ENCODE results near the gene HIF3A. TPM values are rescaled to one million over a fixed set of nuclear protein-coding genes. Genes with fewer than 3 reads are reported as not detected.

HIF3A gene
- total RNA-seq, 1 experiment from 2014 or later: not detected

DNA sequence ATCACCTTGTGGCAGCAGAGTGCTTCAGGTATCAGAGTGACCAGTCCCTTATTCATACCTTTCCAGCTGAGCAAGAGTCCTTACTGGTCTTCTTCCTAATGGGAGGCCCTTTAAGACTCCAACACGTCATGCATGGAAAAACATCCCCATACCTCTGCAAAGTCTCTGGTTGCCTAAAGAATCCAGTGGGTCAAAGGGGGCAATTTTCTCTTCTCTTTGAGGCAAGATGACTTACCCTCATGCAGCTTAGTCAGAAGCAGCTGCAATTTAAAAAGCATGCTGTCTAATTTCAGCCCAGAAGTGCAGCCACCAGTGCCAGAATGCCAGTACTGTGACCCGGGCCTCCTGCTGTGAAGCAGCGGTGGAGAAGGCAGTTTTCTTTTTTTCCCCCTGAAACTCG is 68.7 kb downstream of the HIF3A start:
- Mint-ChIP-seq H3K27me3 (ENCODE audit: insufficient read depth, unreplicated experiment) (no peaks in the 10 kb centered on the region), H3K36me3 (ENCODE audit: insufficient read depth, unreplicated experiment) (peaks cover 70% of the 10 kb centered on the region), H3K4me1 (ENCODE audit: insufficient read depth, unreplicated experiment) (no peaks in the 10 kb centered on the region), H3K27ac (ENCODE audit: low read depth, unreplicated experiment) (peak overlapping the region; percentile 35), H3K4me3 (ENCODE audit: unreplicated experiment) (no peak overlapping the region), H3K9me3 (ENCODE audit: unreplicated experiment) (no peaks in the 10 kb centered on the region)
- TF ChIP-seq, protein P1, sequence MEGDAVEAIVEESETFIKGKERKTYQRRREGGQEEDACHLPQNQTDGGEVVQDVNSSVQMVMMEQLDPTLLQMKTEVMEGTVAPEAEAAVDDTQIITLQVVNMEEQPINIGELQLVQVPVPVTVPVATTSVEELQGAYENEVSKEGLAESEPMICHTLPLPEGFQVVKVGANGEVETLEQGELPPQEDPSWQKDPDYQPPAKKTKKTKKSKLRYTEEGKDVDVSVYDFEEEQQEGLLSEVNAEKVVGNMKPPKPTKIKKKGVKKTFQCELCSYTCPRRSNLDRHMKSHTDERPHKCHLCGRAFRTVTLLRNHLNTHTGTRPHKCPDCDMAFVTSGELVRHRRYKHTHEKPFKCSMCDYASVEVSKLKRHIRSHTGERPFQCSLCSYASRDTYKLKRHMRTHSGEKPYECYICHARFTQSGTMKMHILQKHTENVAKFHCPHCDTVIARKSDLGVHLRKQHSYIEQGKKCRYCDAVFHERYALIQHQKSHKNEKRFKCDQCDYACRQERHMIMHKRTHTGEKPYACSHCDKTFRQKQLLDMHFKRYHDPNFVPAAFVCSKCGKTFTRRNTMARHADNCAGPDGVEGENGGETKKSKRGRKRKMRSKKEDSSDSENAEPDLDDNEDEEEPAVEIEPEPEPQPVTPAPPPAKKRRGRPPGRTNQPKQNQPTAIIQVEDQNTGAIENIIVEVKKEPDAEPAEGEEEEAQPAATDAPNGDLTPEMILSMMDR (IDR thresholded peaks at IDR 0.05; ENCODE audit: unreplicated experiment): no peak
- BruUV-seq (replicated peaks): no TSS peak
- POLR2A ChIA-PET: interaction anchor here (0.6 kb wide), 1 partner anchor 13 kb away, joined by 3 read pairs; no protein-coding TSS in a partner anchor
- no peak for DNase-seq (ENCODE audit: unreplicated experiment)
- CTCF ChIA-PET: interaction anchor here (1.7 to 1.8 kb wide), 2 partner anchors 19 to 86 kb away, joined by 3 to 12 read pairs; partner anchors contain the start of gene PPP5C
- intact Hi-C loops (cut with micrococcal nuclease): no loop called here

DNA sequence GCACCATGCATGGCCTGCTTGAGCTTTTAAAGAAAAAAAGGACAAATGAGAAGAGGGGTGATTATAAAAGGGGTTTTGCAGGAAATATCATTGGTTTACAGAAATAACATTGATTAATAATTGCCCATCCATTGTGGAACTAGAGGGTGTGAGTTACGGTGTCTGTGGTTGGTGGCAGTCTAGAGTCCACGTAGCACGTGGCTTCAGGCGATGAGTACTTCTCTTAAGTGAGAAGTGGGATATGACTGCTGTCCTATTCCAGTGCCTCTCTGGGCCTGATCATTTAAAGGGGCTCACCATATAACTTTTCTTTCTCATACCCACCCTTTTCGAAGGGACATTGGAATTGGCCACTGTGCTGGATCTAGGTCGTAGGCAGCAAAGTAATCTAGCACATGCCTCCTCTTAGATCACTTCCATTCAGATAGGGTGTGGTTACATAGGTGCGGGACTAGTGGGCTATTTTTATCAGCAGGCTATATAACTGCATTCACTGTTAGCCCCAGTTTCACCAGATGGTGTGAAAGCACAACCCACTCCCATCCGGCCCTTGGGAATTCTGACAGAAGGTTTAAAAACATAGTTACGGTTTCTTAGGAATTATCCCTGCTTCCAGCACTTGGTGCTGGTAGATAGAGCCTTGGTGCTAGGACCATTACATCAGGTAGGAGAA is 69.9 kb downstream of the HIF3A start:
- peak overlapping the region; percentile 46 for H3K27ac Mint-ChIP-seq (ENCODE audit: low read depth, unreplicated experiment)
- no TSS peak for BruUV-seq (replicated peaks)
- CTCF ChIA-PET: no interaction called here

DNA sequence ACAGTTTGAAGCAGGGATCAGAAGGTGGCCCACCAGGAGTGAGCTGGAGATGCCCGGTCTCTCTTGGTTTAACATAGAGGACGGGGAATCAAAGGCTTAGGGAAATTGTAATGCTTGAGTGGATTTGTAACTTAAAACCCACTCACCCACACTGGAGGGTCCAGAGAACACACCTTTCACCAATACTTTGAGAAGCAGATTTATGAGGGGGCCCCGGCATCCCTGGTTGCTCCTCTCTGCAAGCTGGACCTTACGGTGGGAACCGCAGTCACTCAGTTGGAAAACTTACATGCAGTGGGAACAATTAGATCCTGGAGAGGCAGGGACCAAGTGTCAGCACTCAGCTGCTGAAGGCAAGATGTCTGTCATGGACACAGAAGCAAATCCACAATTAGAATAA is 70.6 kb downstream of the HIF3A start:
- Mint-ChIP-seq H3K4me3 (ENCODE audit: unreplicated experiment) (no peak overlapping the region), H3K4me1 (ENCODE audit: insufficient read depth, unreplicated experiment) (peaks cover 15% of the 10 kb centered on the region), H3K27ac (ENCODE audit: low read depth, unreplicated experiment) (peak overlapping the region; percentile 46), H3K27me3 (ENCODE audit: insufficient read depth, unreplicated experiment) (no peaks in the 10 kb centered on the region), H3K36me3 (ENCODE audit: insufficient read depth, unreplicated experiment) (peaks cover 62% of the 10 kb centered on the region), H3K9me3 (ENCODE audit: unreplicated experiment) (no peaks in the 10 kb centered on the region)
- POLR2A ChIA-PET: interaction anchor here (1.2 to 1.6 kb wide), 2 partner anchors 13 to 20 kb away, joined by 3 read pairs; partner anchors contain the start of gene PPP5C
- BruUV-seq (replicated peaks): no TSS peak
- DNase-seq (ENCODE audit: unreplicated experiment): no peak
- TF ChIP-seq, protein P1 (IDR thresholded peaks at IDR 0.05; ENCODE audit: unreplicated experiment): no peak
- intact Hi-C loops (cut with micrococcal nuclease): loop anchor here (2.0 kb wide), 1 partner anchor 17 kb away; no protein-coding TSS in a partner anchor
- CTCF ChIA-PET: interaction anchor here (0.9 kb wide), 2 partner anchors 87 to 163 kb away, joined by 3 to 5 read pairs; no protein-coding TSS in a partner anchor

More for the DNA sequence above, 69.9 kb downstream of the HIF3A start:
- Mint-ChIP-seq H3K27me3 (ENCODE audit: insufficient read depth, unreplicated experiment) (no peaks in the 10 kb centered on the region), H3K4me1 (ENCODE audit: insufficient read depth, unreplicated experiment) (peaks cover 9% of the 10 kb centered on the region), H3K4me3 (ENCODE audit: unreplicated experiment) (no peak overlapping the region), H3K36me3 (ENCODE audit: insufficient read depth, unreplicated experiment) (peaks cover 68% of the 10 kb centered on the region), H3K9me3 (ENCODE audit: unreplicated experiment) (no peaks in the 10 kb centered on the region)
- POLR2A ChIA-PET: interaction anchor here (1.6 kb wide), 1 partner anchor 19 kb away, joined by 3 read pairs; the partner anchor contains the start of gene PPP5C
- TF ChIP-seq, protein P1 (IDR thresholded peaks at IDR 0.05; ENCODE audit: unreplicated experiment): no peak
- intact Hi-C loops (cut with micrococcal nuclease): loop anchor here (2.0 kb wide), 1 partner anchor 16 kb away; no protein-coding TSS in a partner anchor
- no peak for DNase-seq (ENCODE audit: unreplicated experiment)

DNA sequence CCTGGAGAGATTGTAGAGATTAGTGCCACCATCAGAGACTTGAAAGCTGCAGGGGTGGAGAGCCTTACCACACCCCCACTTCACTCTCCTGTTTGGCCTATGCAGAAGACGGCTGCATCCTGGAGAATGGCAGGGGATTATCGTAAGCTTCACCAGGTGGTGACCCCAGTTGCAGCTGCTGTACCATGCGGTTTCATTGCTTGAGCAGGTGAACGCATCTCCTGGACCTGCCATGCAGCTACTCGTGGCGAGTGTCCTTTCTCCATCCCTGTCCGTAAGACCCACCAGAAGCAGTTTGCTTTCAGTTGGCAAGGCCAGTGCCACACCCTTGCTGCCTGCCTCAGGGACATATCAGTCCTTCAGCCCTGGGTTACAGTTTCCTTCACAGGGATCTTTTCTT is 71.3 kb downstream of the HIF3A start:
- Mint-ChIP-seq H3K4me1 (ENCODE audit: insufficient read depth, unreplicated experiment) (peaks cover 22% of the 10 kb centered on the region), H3K9me3 (ENCODE audit: unreplicated experiment) (no peaks in the 10 kb centered on the region), H3K27me3 (ENCODE audit: insufficient read depth, unreplicated experiment) (no peaks in the 10 kb centered on the region), H3K27ac (ENCODE audit: low read depth, unreplicated experiment) (no peak overlapping the region), H3K4me3 (ENCODE audit: unreplicated experiment) (no peak overlapping the region), H3K36me3 (ENCODE audit: insufficient read depth, unreplicated experiment) (peaks cover 62% of the 10 kb centered on the region)
- BruUV-seq (replicated peaks): no TSS peak
- TF ChIP-seq, protein P1 (IDR thresholded peaks at IDR 0.05; ENCODE audit: unreplicated experiment): no peak
- ChIA-PET CTCF (interaction anchor here (0.8 to 1.2 kb wide), 5 partner anchors 20 to 290 kb away, joined by 3 to 5 read pairs (median 3); partner anchors contain the start of gene PPP5C), POLR2A (interaction anchor here (0.8 to 1.6 kb wide), 4 partner anchors 11 to 21 kb away, joined by 3 to 6 read pairs (median 3); partner anchors contain the start of gene PPP5C)
- no peak for DNase-seq (ENCODE audit: unreplicated experiment)
- intact Hi-C loops (cut with micrococcal nuclease): no loop called here

Data from MCF 10A (cell line).